ENCODE data around the gene NUMA1. TPM values are rescaled to one million over a fixed set of nuclear protein-coding genes. Genes with fewer than 3 reads are reported as not detected.

The NUMA1 gene
- total RNA-seq, 1 donor from 2014 or later: 103 TPM

DNA sequence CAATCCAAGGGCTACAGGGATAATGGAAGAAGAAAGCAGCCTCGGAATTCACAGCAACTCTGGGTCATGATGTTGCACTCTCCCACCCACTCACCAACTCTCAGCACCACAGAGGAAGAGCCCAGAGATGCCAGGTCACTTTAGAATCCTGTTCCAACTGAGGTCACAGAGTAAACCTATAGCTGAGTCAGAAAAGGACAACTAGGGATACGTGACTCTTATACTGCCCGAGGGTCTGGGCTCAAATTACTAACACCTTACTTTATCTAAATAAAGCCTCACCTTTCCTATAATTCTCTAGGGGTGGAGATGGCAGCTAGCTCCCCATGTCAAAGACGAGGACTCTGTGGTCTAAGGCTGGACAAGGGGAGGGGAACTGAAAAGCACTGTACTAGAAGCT lies 57.0 kb downstream of the NUMA1 start:
- DNase-seq (ENCODE audit: low read depth in 2 of 2): no peak

DNA sequence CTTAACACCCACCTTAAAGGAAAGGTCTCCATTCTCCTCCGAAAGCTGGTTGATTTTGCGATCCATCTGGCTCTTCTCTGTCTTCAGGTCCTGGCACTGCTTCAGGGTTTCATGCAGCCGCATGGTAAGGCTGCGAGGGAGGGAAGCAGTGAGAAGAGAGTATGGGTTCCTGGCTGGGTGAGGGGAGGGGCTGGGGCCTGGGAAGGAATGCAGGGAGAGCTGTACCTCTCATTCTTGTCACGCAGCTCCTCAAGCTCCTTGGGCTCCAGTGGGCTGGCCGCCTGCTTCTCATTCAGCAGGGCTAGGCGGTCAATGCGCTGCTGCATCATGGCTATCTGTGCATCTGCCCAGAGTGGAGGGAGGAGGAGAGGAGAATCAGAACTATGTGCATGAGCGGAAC lies 62.2 kb downstream of the NUMA1 start:
- DNase-seq (ENCODE audit: low read depth in 2 of 2): no peak

DNA sequence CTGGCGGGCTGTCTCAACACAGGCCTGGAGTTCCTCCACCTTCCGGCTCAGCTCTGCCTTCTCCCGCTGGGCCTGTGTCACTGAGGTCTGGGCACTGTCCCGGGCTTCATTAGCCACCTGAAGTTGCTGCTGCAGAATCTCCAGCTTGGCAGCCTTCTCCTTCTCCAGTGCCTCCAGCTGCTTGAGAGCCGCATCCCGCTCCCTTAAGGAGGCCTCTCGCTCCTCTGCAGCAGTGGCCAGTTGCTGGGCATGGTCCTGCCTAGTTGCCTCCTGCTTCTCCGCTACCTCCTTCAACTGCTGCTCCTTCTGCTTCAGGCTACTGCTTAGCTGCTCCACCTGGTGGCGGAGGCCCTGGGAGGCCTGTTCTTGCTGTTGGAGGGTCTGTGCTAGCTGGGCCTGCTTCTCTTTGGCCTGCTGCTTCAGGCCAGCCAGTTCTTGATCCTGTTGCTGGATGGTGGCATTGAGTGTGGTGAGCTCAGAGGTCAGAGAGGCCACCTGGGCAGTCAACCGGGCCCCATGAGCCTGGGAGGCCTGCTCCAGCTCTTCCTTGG lies 64.8 kb downstream of the NUMA1 start:
- DNase-seq (ENCODE audit: low read depth in 2 of 2): peak in 1 of 2 donors; percentile 26

DNA sequence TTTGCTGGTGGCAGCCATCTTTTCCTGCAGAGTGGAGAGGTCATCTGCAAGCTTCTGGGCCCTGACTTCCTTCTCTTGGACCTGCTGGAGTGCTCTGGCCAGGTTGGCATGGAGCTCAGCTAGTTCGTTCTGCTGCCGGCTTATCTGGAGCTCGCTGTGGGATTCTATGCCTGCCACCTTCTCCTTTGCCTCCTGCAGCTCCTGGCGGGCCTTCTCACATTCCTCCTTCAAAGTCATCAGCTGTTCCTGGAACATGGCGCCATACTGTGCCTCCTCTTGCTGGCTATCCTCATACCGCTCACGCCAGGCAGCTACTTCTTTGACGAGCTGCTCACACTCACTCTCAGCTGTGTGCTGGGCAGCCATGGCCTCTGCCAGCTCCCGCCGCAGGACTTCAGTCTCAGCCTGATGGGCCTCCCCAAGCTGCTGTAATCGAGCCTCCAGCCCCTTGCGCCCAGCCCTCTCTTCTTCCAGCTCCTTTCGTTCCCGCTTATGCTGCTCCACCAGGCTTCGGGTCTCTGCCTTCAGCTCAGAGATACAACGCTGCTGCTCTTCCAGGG lies 65.5 kb downstream of the NUMA1 start:
- no peak for DNase-seq (ENCODE audit: low read depth in 2 of 2)

DNA sequence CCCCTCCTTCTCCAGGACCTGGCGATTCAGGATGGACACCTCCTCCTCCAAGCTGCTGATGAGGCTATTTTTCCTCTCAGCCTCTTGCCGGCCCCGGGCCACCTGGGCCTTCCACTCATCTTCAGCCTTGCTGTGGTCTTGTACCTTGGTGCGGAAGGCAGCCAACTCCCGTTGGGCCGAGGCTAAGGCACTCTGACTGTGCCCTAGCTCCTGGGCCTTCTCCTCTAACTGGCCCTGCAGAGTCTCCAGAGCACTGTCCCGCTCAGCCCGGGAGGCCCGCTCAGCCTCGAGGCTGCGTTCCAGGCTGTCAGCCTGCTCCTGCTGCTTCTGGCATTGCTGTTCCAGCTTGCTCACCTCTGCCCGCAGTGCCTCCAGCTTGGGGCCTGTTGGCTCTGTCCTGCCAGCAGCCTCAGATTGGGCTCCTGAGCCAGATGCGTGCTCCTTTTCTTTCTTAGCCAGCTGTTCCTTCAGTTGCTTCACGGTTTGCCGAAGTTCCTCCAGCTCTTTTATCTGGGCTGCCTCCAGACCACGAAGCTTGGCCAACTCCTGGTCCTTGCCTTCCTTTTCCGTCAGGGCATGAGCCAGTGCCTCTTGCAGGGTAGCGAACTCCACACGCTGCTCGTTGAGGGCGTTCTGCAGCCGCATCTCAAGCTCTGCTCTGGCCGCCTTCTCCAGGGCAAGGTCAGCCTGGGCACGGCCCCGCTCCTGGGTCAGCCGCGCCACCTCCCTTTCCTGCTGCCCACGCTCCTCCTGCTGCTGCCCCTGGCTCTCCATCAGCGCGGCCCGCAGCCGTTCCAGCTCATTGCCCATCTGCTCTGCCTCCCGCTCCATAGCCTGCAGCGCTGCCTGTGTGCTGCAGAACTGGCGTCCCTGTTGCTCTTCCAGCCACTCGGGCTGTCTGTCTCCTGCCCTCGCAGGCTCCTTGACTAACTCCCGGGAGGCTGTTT lies 66.3 kb downstream of the NUMA1 start:
- DNase-seq (ENCODE audit: low read depth in 2 of 2): no peak

DNA sequence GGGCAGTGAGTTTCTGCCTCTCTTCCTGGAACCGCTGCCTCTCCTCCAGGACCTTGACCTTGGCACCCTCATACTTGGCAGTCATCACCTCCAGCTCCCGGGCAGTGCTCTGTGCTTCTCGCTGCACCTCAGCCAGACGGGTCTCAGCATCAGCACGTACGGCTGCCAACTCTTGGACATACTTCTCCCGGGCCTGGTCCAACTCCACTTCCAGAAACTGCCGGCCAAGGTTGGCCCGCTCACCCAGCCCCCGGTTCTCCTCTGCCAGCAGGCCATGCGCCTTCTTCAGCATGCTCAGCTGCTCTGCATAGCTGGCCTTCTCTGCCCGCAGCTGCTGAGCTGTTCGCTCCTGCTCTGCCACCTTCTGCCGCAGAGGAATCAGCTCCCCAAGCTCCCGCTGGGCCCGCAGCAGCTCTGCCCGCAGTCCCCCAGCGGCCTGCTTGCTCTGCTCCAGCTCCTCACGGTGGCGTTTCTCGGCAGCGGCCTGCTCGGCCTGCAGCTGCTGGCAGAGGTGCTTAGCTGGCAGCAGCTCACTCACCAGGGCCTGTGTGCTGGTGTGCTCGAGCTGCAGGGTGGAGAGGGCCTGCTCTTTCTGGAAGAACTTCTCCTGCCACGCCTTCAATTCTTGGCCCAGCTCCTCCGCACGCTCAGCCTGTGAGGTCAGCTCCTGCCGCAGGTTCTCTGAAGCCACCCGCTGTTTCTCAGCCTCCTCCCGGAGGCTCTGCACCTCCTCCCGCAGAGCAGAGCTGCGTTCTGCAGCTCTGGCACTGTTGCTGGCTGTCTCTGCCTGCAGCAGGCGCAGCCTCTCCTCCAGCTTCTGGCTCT lies 67.2 kb downstream of the NUMA1 start:
- peak in 1 of 2 donors; percentile 1 for DNase-seq (ENCODE audit: low read depth in 2 of 2)

DNA sequence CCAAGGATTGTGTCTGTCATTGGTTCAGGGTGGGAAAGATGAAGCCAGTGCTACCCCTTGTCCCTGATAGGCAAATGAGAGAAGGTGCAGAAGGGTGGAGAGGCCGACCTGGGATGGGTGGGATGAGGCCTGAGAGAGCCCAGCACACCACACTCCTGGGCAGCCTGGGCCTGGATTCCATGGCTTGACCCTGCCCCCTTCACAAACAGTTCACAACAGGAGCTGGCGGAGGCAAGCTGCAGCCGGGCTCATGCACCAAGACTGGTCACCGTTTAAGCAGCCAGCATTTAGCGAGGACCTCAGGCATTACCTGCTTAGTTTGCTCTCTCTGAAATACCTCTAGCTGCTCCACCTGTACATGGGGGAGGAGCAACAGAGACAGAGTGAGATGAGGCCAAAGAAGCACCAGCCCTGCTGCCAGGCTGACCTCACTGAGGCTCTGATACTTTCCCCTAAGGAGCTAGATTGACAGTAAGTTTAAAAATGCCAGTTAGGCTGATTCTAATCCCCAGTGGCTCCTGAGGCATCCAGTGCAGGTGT lies 68.2 kb downstream of the NUMA1 start:
- DNase-seq (ENCODE audit: low read depth in 2 of 2): no peak

DNA sequence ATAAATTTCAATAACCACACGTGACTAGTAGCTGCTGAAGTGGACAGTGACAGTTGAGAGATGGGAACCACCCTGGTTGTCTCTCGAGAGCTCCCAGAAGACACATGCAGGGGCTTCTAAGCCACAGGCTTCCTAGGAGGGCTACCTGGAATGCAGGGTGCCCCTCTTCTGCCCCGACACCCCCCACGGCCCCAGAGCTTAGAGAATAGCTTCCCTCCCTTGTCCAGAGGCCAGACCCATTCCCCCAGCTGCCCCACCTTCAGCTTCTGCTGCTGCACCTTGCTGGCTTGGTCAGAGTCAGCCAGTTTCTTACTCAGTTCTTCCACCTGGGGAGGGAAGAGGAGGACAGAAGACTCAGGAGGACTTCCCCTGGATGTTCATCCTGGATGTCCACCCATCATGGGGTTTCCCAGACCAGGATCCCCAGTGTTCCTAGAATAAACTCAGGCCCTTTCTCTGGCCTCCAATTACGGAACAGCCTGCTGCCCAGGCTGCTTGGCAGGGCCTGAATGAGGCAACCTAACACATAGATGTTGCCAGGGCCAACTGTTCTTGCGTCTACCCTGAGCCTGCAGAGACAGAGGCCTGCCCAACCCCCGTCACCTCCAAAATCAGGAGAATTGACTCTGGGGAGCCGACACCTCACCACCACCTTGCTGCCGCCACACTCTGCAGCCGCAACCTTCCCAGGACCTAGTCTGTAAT lies 69.7 kb downstream of the NUMA1 start:
- DNase-seq (ENCODE audit: low read depth in 2 of 2): no peak

DNA sequence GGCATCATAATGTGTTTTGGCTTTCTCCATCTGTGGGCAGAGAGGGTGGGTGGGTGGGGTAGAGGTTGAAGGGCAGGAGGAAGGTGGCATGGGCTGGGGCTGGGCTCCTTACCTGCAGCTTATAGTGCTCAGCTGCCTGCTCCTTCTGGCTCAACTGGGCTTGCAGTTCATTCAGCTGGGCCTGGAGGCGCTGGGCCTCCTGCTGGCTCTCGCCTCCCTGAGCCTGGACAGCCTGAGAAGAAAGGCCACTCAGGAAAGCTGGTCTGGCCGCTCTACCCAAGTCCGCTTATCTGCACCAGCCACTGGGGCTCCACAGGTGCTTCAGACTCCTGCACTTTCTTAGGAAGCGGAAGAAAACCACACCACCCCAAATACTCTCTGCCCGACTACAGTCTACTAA lies 71.2 kb downstream of the NUMA1 start:
- no peak for DNase-seq (ENCODE audit: low read depth in 2 of 2)

DNA sequence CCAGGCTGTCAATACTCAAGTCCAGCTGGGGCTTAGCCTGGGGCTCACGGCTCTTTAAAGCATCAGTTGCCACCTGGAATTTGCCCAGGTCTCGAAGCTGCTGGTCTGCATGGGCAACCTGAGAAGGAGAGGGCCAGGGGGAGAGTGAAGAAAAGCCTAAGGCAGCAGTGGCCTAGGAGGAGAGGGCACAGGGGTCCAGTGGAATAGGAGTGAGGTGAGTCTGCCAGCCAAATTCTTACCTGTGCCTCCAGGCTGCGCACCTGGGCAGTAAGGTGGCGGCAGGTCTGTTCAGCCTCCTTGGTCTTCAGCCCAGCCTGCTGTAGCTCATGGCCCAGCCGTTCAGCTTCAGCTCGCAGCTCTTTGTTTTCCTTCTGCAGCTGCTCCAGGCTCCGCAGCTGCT lies 71.6 kb downstream of the NUMA1 start:
- DNase-seq (ENCODE audit: low read depth in 2 of 2): no peak

DNA sequence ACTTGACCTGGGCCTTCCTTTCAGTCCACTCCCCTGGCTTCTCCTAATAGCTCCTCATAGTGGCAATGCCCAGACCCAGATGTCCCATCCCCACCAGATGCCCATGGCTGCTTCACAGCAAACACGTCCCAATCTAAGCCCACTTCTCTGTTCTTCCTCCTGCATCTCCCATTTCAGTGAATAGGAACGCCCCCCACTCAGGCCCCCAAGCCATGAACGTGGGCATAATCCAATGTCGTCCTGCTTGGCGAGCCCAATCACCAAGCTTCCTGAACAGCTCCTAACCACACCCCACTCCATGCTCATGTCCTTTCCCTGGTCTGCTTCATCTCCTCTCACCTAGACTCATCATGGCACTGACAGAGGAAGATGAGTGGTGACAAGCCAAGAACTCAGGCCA lies 72.8 kb downstream of the NUMA1 start:
- no peak for DNase-seq (ENCODE audit: low read depth in 2 of 2)

DNA sequence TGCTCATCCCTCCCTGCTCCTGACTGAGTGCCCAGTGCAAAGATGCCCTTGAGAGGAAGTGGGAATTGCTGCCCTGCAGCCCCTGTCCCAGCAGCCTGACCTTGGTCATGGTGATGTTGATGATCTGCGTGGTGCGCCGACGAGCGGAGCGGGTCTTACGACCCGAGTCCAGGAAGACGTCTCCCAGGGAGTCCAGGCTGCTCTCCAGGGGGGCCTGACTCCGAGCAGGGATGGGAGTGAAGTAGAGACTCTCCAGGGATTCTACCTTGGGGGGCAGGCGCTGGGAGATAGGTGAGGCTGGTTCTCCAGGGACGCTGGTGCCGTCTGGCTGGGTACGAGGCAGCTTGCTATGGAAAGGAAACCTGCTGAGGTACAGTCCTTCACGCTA lies 73.3 kb downstream of the NUMA1 start:
- DNase-seq (ENCODE audit: low read depth in 2 of 2): no peak

DNA sequence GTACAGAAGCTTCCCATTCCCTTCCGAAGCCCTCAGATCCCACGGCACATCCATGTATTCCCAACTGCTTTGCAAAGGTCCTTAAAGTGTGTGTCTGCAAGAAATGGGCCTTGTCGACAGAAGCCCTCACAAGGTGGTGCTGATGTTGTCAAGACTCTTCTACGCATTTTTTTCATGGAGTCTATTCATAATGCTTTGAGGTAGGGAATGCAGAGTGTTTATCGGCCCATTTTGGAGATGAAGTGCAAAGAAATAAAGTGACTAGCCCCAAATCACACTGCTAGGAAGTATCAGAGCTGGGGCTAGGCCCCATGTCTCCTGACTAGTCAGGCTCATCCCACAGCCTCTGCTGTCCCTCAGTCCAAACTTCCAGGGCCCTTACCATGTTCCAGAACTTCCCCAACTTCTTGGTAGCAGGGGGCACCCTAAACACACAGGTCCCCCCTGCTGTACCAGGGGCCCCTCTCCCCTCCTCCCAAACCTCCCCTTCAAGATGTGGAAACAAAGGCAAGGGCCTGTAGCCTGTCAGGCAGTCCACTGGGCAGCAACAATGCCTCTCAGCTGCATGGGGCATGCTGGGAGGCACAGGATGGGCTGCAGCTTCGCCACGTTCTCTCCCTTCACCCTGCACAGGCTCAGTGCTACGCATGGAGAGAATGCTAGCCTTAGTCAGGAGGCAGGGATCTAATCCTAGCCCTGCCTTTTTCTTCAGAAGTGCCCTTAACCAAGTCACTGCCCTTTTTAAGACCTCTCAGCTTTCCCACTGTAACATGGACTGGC lies 73.8 kb downstream of the NUMA1 start:
- DNase-seq (ENCODE audit: low read depth in 2 of 2): no peak

DNA sequence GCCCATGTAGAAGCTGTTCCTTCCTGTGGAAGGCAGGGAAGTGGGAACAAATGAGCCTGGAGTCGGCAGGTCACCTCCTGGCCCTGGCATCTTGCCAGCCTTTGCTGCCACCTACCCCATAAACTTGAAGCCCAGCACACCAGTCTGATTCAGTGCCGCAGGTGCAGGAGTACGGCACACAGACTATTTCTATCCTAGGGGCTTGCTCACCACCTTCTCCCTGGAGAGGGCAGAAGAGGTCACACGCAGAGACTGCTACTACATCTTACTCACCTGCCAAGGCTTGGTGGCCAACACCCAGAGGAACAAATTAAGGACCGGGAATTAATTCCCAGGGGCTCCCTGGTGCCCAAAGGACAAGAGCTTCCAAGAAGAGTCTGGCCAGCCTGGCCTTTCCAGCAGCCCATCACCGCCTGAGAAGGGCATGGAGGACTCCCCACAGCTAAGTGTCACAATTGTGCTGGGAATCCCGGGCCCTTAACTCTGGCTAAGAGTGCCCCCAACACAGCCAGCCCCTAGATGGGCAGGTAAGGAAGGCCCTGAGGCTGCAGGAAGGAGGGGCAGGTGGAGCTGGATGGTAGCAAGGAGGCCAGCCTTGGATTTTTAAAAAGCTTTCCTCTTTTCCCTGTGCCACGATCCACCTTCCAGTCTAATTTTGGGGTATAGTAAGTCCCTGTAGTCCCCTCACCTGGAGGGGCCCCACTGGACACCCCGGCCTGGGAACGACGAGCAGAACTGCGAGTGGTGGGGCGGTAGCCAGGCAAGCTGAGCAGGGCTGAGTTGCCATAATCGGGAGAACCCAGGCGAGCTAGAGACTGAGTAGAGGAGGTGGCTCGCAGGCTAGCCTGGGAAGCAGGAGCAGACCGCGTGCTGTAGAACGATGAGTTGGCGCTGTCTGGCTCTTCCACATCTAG lies 74.7 kb downstream of the NUMA1 start:
- peak; percentile 24 to 45 for DNase-seq (ENCODE audit: low read depth in 2 of 2)

DNA sequence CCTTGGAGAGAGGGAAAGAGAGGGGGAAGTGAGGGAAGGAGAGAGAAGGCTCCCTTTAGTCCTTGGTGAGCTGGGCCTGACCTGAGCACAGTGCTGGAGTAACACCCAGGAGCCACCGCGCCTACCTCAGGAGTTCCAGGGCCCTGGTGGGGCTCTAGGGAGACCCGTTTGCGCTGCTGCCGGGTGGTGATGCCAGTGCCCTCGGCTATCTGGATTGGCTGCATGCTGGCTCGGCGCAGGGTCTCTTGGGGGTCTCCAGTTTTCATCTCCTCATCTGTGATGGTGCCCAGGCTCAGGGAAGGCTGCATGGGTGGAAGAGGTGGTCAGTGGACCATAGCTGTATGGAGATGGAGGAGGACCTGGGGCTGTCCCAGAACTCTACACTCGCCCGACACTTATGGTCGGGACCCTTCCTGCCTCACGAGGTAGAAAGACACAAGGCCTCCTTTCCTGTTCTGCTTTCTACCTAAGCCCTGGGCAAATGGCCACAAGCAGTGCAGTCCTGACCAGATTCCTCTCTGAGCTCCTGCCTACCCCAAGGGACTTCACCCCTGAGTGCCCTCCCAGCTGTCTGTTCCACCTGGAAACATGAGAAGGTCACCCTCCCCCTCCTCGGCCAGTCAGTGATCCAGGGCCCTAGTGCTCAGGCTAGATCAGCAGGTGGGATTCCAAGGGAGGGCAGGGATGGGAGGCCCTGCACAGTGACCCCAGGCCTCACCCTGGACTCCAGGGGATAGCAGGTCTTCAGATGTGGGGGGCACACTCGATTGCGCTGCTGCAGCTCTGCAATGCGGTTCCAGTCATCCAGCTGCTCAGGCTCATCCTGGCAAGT lies 75.6 kb downstream of the NUMA1 start:
- DNase-seq (ENCODE audit: low read depth in 2 of 2): no peak

DNA sequence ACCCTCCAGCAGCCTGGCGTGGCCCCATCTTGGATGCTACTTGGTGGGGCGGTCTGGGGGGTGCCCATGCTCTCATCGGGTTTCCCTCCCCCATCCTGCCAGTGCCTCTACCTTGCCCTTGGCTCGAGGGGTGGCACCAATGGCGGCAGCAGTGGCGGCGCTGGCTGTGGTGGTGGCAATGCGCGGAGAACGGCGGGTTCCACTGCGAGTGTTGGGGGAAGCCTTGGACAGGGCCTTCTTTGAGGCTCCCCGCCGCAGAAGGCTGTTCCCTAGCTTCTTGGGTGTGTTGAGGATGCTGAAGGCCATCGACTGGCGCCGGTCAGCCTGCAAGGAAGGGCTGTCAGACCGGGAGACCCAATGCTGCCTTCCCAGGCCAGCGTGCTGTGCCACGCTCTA lies 76.6 kb downstream of the NUMA1 start:
- no peak for DNase-seq (ENCODE audit: low read depth in 2 of 2)

DNA sequence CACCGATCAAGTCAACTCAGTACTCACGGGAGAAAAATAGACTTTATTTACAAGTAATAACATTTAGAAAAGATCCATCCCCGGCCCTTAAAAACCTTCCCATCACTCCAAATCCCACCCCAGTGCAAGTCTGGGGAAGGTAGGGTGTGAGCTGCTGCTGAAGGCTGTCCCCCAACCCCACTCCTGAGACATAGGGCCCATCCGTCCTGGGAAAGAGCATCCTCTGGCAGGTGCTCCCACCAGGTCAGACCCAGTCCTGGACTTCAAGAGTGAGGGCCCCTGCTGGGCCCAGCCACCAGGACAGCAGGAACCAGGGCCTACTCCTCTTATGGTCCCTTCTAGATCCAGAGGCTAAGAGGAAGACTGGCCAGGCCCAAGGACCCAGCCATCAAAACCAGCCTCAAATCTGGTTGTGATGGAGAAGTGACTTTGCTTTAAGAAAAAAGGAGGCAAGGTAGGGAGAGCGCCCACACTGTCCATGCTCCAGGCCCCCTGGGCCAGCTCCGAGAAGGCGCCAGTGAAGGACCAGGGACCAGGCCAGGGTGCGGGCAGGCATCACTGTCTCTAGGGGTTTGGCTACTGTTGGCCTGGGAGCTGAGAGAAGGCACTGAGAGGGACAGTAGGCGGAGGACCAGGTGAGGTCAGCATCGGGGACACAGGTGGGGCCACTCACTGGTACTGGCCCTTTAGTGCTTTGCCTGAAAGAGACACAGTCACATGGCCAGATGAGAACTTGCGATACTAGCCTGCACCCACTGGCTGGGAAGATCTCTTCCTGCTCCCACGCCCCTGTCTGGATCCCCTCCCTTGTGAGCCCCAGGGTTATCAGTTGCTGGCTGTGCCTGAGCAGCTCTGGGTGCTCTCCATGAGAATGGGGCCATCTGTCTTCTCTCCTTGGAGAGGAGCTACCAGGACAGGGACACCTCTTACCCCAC lies 77.2 kb downstream of the NUMA1 start:
- DNase-seq (ENCODE audit: low read depth in 2 of 2): no peak

Data from lung microvascular endothelial cell (primary cell).